A673 (cell line): ENCODE data around the gene USP17L26. TPM values are rescaled to one million over a fixed set of nuclear protein-coding genes. Genes with fewer than 3 reads are reported as not detected.
"Not testable (repeated sequence)": the region's sequence is repeated elsewhere in the genome, so short reads cannot be mapped to it uniquely, and the experiment has no call there.

Source experiments
- BruUV-seq: library from RNA; stranded (reverse); fragments of 400-500 nt; replicated peaks from 2 replicates; lab custom pipeline; 2021; lab: Mats Ljungman, UMichigan
- CTCF ChIA-PET: fragments of 300-600 bp; sonication (Branson Sonifier 250); formaldehyde crosslinking; loops from one replicate; lab custom pipeline; 2022; ENCODE audit warnings: antibody characterized with exemption; lab: Charles Lee
- POLR2A ChIA-PET: fragments of 300-600 bp; sonication (Branson Sonifier 250); formaldehyde crosslinking; loops from one replicate; lab custom pipeline; 2022; ENCODE audit warnings: antibody characterized with exemption; ENCODE audit not compliant: low non-redundant PET; lab: Charles Lee
- DNase-seq: peaks from one replicate; pipeline ENCODE4 v3.0.0-alpha.2; 2015; ENCODE audit warnings: low spot score
- H3K27ac ChIP-seq: fragments of 200-600 bp; sonication (generic); 2 replicates; pipeline ENCODE4 v1.5.1; 2016; ENCODE audit warnings: mixed run types, low read depth, mild to moderate bottlenecking, mixed read lengths, antibody characterized with exemption, low read length; ENCODE audit not compliant: poor library complexity, severe bottlenecking
- H3K27me3 ChIP-seq: fragments of 200-600 bp; sonication (generic); replicated peaks from 2 replicates; pipeline ENCODE4 v1.6.1; 2017; ENCODE audit warnings: mixed run types, low read depth, mild to moderate bottlenecking, mixed read lengths, antibody characterized with exemption, low read length; ENCODE audit not compliant: insufficient read depth, poor library complexity
- H3K36me3 ChIP-seq: fragments of 200-600 bp; sonication (generic); 2 replicates; pipeline ENCODE4 v1.6.1; 2016; ENCODE audit warnings: mixed run types, mild to moderate bottlenecking, mixed read lengths, antibody characterized with exemption, low read length; ENCODE audit not compliant: insufficient read depth, poor library complexity, severe bottlenecking
- H3K4me1 ChIP-seq: fragments of 200-600 bp; sonication (generic); 2 replicates; pipeline ENCODE4 v1.6.1; 2017; ENCODE audit warnings: mixed run types, mild to moderate bottlenecking, mixed read lengths, antibody characterized with exemption, low read length; ENCODE audit not compliant: insufficient read depth, poor library complexity, severe bottlenecking
- H3K4me3 ChIP-seq: fragments of 200-600 bp; sonication (generic); 2 replicates; pipeline ENCODE4 v1.5.1; 2016; ENCODE audit warnings: low read depth, mixed run types, mild to moderate bottlenecking, mixed read lengths, low read length; ENCODE audit not compliant: poor library complexity, severe bottlenecking
- H3K9me3 ChIP-seq: fragments of 200-600 bp; sonication (generic); 2 replicates; pipeline ENCODE4 v1.6.1; 2016; ENCODE audit warnings: mixed run types, low read depth, mild to moderate bottlenecking, mixed read lengths, antibody characterized with exemption, low read length; ENCODE audit not compliant: poor library complexity, severe bottlenecking
- CTCF ChIP-seq: fragments of 300-800, 200-600 bp; sonication (generic); conservative IDR thresholded peaks from 2 replicates; pipeline ENCODE4 v1.5.1; 2017; ENCODE audit warnings: low read depth, mild to moderate bottlenecking, antibody characterized with exemption, low read length, moderate library complexity, mixed read lengths
- intact Hi-C: fragments of 100-400 bp; cut with micrococcal nuclease; formaldehyde crosslinking; loops from one replicate; pipeline ENCODE4 v1.10.0; 2022; ENCODE audit not compliant: unreplicated experiment
- total RNA-seq: library from RNA; stranded (reverse); gene quantifications from 2 replicates; pipeline ENCODE4 v1.2.3, GENCODE V29; 2021

USP17L26 gene
- total RNA-seq, 1 experiment from 2014 or later: not detected

- BruUV-seq, intact Hi-C loops, DNase-seq, H3K9me3 ChIP-seq, CTCF ChIA-PET, POLR2A ChIA-PET, H3K36me3 ChIP-seq, H3K4me1 ChIP-seq, H3K27ac ChIP-seq, H3K27me3 ChIP-seq, H3K4me3 ChIP-seq: not testable (repeated sequence)
Measured at GRCh38 chr4:9350866-9351265, 16.4 kb downstream of the USP17L26 start.

GRCh38 chr4:9353338-9353737 is 18.9 kb downstream of the USP17L26 start, which contains the start of gene USP17L29:
TSS of gene USP17L29 (plus strand) at chr4:9353638. CDS start at chr4:9353638, 0 bp downstream.
- intact Hi-C loops, DNase-seq, H3K36me3 ChIP-seq, H3K4me3 ChIP-seq, CTCF ChIA-PET, H3K27ac ChIP-seq, H3K9me3 ChIP-seq, H3K4me1 ChIP-seq, POLR2A ChIA-PET, H3K27me3 ChIP-seq, BruUV-seq: not testable (repeated sequence)

- H3K27me3 ChIP-seq, intact Hi-C loops, BruUV-seq, CTCF ChIA-PET, H3K36me3 ChIP-seq, H3K27ac ChIP-seq, POLR2A ChIA-PET, H3K4me3 ChIP-seq, DNase-seq, H3K9me3 ChIP-seq, H3K4me1 ChIP-seq: not testable (repeated sequence)
Measured at GRCh38 chr4:9362829-9363228, 28.4 kb downstream of the USP17L26 start, which contains the start of gene USP17L30. TSS of gene USP17L30 (plus strand) at chr4:9363129. CDS start at chr4:9363129, 0 bp downstream.

GRCh38 chr4:9379881-9380280 is 45.4 kb downstream of the USP17L26 start:
- H3K4me3 ChIP-seq, intact Hi-C loops, H3K36me3 ChIP-seq, H3K9me3 ChIP-seq, POLR2A ChIA-PET, H3K4me1 ChIP-seq, H3K27ac ChIP-seq, BruUV-seq, CTCF ChIA-PET, H3K27me3 ChIP-seq, DNase-seq: not testable (repeated sequence)

- POLR2A ChIA-PET: not testable (repeated sequence)
Measured at GRCh38 chr4:9381012-9381534, 46.6 kb downstream of the USP17L26 start.

More at GRCh38 chr4:9381012-9381534, 46.6 kb downstream of the USP17L26 start:
- BruUV-seq, intact Hi-C loops, H3K9me3 ChIP-seq, H3K4me3 ChIP-seq, DNase-seq, CTCF ChIA-PET, H3K4me1 ChIP-seq, H3K36me3 ChIP-seq, H3K27me3 ChIP-seq, H3K27ac ChIP-seq: not testable (repeated sequence)
- TF ChIP-seq CTCF: peak; percentile 41; the same call in 1 of the 2 replicates
